IMR-90 (cell line): ENCODE data around the gene AOX1. TPM values are rescaled to one million over a fixed set of nuclear protein-coding genes. Genes with fewer than 3 reads are reported as not detected.

Experiments used
- ATAC-seq: fragments of 200-7000 bp; cut with Tn5 transposase; 2 replicates; pipeline ENCODE4 v1.9.1; 2020; ENCODE audit warnings: low read depth, mild to moderate bottlenecking, moderate library complexity
- BruUV-seq: library from RNA; stranded (reverse); fragments of 400-500 nt; replicated peaks from 2 replicates; lab custom pipeline; 2021; lab: Mats Ljungman, UMichigan
- CTCF ChIA-PET: fragments of 300-600 bp; formaldehyde crosslinking; extraction: SDS; loops from one replicate; lab custom pipeline; 2021; ENCODE audit warnings: antibody characterized with exemption; lab: Yijun Ruan, JAX
- POLR2A ChIA-PET: fragments of 300-600 bp; sonication (Branson Sonifier 250); formaldehyde crosslinking; loops from one replicate; lab custom pipeline; 2022; ENCODE audit warnings: antibody characterized with exemption; ENCODE audit not compliant: unreplicated experiment; lab: Charles Lee
- DNase-seq: peaks from one replicate; pipeline ENCODE4 v3.0.0; 2013
- H2AFZ ChIP-seq: replicated peaks from 2 replicates; pipeline ENCODE3; 2013; ENCODE audit warnings: low read length, mild to moderate bottlenecking; ENCODE audit not compliant: poor library complexity
- H2AK5ac ChIP-seq: 2 replicates; pipeline ENCODE4 v1.6.1; 2013; ENCODE audit warnings: low read depth, low read length, inconsistent platforms
- H2AK9ac ChIP-seq: replicated peaks from 2 replicates; pipeline ENCODE3; 2013; ENCODE audit warnings: mild to moderate bottlenecking, low read depth, low read length, moderate library complexity; ENCODE audit not compliant: poor library complexity
- H2BK120ac ChIP-seq: 2 replicates; pipeline ENCODE4 v1.6.1; 2013; ENCODE audit warnings: low read depth, low read length, inconsistent platforms
- H2BK15ac ChIP-seq: 3 replicates; pipeline ENCODE4 v1.6.1; 2013; ENCODE audit warnings: low read depth, low read length, inconsistent platforms
- H2BK20ac ChIP-seq: 2 replicates; pipeline ENCODE4 v1.6.1; 2013; ENCODE audit warnings: low read depth, mild to moderate bottlenecking, inconsistent platforms, low read length, moderate library complexity
- H2BK5ac ChIP-seq: 2 replicates; pipeline ENCODE4 v1.6.1; 2013; ENCODE audit warnings: mild to moderate bottlenecking, low read depth, low read length, inconsistent platforms; ENCODE audit not compliant: poor library complexity, severe bottlenecking
- H3K14ac ChIP-seq: replicated peaks from 2 replicates; pipeline ENCODE4 v1.6.1; 2013; ENCODE audit warnings: low read depth, low read length, inconsistent platforms
- H3K18ac ChIP-seq: 2 replicates; pipeline ENCODE4 v1.6.1; 2013; ENCODE audit warnings: low read depth, low read length, control low read depth
- H3K23ac ChIP-seq: 2 replicates; pipeline ENCODE4 v1.6.1; 2013; ENCODE audit warnings: low read depth, low read length, inconsistent platforms
- H3K27ac ChIP-seq: 2 replicates; pipeline ENCODE4 v1.5.1; 2013; ENCODE audit warnings: mild to moderate bottlenecking, control low read depth, low read length; ENCODE audit not compliant: insufficient read depth
- H3K27me3 ChIP-seq: 2 replicates; pipeline ENCODE4 v1.6.1; 2013; ENCODE audit warnings: low read length; ENCODE audit not compliant: control insufficient read depth, insufficient read depth
- H3K36me3 ChIP-seq: 2 replicates; pipeline ENCODE4 v1.6.1; 2013; ENCODE audit warnings: low read length, mixed read lengths; ENCODE audit not compliant: control insufficient read depth, insufficient read depth
- H3K4ac ChIP-seq: 2 replicates; pipeline ENCODE4 v1.6.1; 2013; ENCODE audit warnings: low read depth, low read length, inconsistent platforms
- H3K4me1 ChIP-seq: 2 replicates; pipeline ENCODE4 v1.6.1; 2013; ENCODE audit warnings: low read length, mixed read lengths; ENCODE audit not compliant: control insufficient read depth, insufficient read depth
- H3K4me2 ChIP-seq: 2 replicates; pipeline ENCODE4 v1.6.1; 2013; ENCODE audit warnings: low read depth, mild to moderate bottlenecking, control low read depth, low read length, moderate library complexity
- H3K4me3 ChIP-seq: 2 replicates; pipeline ENCODE4 v1.5.1; 2013; ENCODE audit warnings: low read depth, mild to moderate bottlenecking, control low read depth, low read length, moderate library complexity; ENCODE audit not compliant: insufficient read depth
- H3K56ac ChIP-seq: 2 replicates; pipeline ENCODE4 v1.6.1; 2013; ENCODE audit warnings: low read length, inconsistent platforms; ENCODE audit not compliant: insufficient read depth; ENCODE audit errors: extremely low read depth
- H3K79me1 ChIP-seq, 2 experiments: 2 replicates each; pipeline ENCODE4 v1.6.1; 2013; ENCODE audit warnings: low read length in 2 of 2, inconsistent platforms in 1 of 2, low read depth in 1 of 2
- H3K9ac ChIP-seq: 2 replicates; pipeline ENCODE4 v1.6.1; 2013; ENCODE audit warnings: low read depth, low read length, control low read depth
- H3K9me1 ChIP-seq: 2 replicates; pipeline ENCODE4 v1.6.1; 2013; ENCODE audit warnings: low read length, inconsistent platforms; ENCODE audit not compliant: insufficient read depth
- H3K9me3 ChIP-seq: 2 replicates; pipeline ENCODE4 v1.6.1; 2013; ENCODE audit warnings: low read length; ENCODE audit not compliant: control insufficient read depth, insufficient read depth
- H4K20me1 ChIP-seq: 2 replicates; pipeline ENCODE4 v1.6.1; 2013; ENCODE audit warnings: low read length, inconsistent platforms; ENCODE audit not compliant: insufficient read depth
- H4K5ac ChIP-seq: 2 replicates; pipeline ENCODE4 v1.6.1; 2013; ENCODE audit warnings: mild to moderate bottlenecking, low read depth, low read length, control low read depth
- H4K8ac ChIP-seq, 2 experiments: 2 replicates each; pipeline ENCODE4 v1.6.1; 2013; ENCODE audit warnings: low read depth in 2 of 2, low read length in 2 of 2, control low read depth in 1 of 2, inconsistent platforms in 1 of 2
- H4K91ac ChIP-seq: 2 replicates; pipeline ENCODE4 v1.6.1; 2013; ENCODE audit warnings: low read depth, low read length, inconsistent platforms; ENCODE audit not compliant: insufficient read depth
- BHLHE40 ChIP-seq: fragments of 150-350 bp; IDR thresholded peaks from 2 replicates; pipeline ENCODE4 v1.6.1; 2016; ENCODE audit warnings: mild to moderate bottlenecking, low read depth, low read length
- CEBPB ChIP-seq: IDR thresholded peaks from 2 replicates; pipeline ENCODE4 v1.6.1; 2012; ENCODE audit warnings: low read depth, low read length, improper control_type of control experiment
- CHD1 ChIP-seq: IDR thresholded peaks from 2 replicates; pipeline ENCODE4 v1.6.1; 2012; ENCODE audit warnings: low read depth, low read length, improper control_type of control experiment
- FOS ChIP-seq: fragments of 150-350 bp; IDR thresholded peaks from 2 replicates; pipeline ENCODE4 v1.6.1; 2016; ENCODE audit warnings: low read depth, low read length
- MAFK ChIP-seq: IDR thresholded peaks from 2 replicates; pipeline ENCODE4 v1.6.1; 2012; ENCODE audit warnings: low read depth, low read length, improper control_type of control experiment
- MAZ ChIP-seq: IDR thresholded peaks from 2 replicates; pipeline ENCODE4 v1.6.1; 2012; ENCODE audit warnings: low read depth, mild to moderate bottlenecking, low read length, improper control_type of control experiment, moderate library complexity, borderline replicate concordance
- MXI1 ChIP-seq: IDR thresholded peaks from 2 replicates; pipeline ENCODE4 v1.6.1; 2012; ENCODE audit warnings: low read depth, mild to moderate bottlenecking, low read length, moderate library complexity, borderline replicate concordance
- NFE2L2 ChIP-seq: fragments of 150-350 bp; IDR thresholded peaks from 2 replicates; pipeline ENCODE4 v1.6.1; 2016; ENCODE audit warnings: low read depth, mild to moderate bottlenecking, low read length
- POLR2A ChIP-seq: IDR thresholded peaks from 2 replicates; pipeline ENCODE4 v1.6.1; 2012; ENCODE audit warnings: mild to moderate bottlenecking, low read depth, low read length
- RAD21 ChIP-seq: IDR thresholded peaks from 2 replicates; pipeline ENCODE4 v1.6.1; 2012; ENCODE audit warnings: low read length, improper control_type of control experiment
- RCOR1 ChIP-seq: IDR thresholded peaks from 2 replicates; pipeline ENCODE4 v1.6.1; 2012; ENCODE audit warnings: mild to moderate bottlenecking, low read length, improper control_type of control experiment; ENCODE audit not compliant: insufficient replicate concordance
- RFX5 ChIP-seq: IDR thresholded peaks from 2 replicates; pipeline ENCODE4 v1.8.0; 2012; ENCODE audit warnings: low read depth, mild to moderate bottlenecking, low read length, moderate library complexity
- SMC3 ChIP-seq: fragments of 150-350 bp; IDR thresholded peaks from 2 replicates; pipeline ENCODE4 v1.6.1; 2016; ENCODE audit warnings: low read depth, mild to moderate bottlenecking, antibody characterized with exemption, low read length, moderate library complexity
- WGBS, 2 experiments: methylation state at CpG; one replicate each; pipeline versions ENCODE4 v1.1.5 to v1.1.7; 2013; ENCODE audit warnings: missing lambda C conversion rate in 2 of 2; ENCODE audit not compliant: insufficient read length in 1 of 2; ENCODE audit errors: extremely low coverage in 2 of 2; 5-methylcytosine and 5-hydroxymethylcytosine counted together
- dilution Hi-C: fragments of 300-500 bp; cut with HindIII; formaldehyde crosslinking; loops from one replicate; pipeline ENCODE4 v1.14.3; 2018; ENCODE audit warnings: low sequenced_read_pairs; ENCODE audit not compliant: unreplicated experiment
- in situ Hi-C: fragments of 300-500 bp; cut with MboI; formaldehyde crosslinking; loops from 3 replicates; pipeline ENCODE4 v1.14.3; 2019; ENCODE audit warnings: low sequenced_read_pairs, inconsistent platforms, mixed read lengths
- intact Hi-C: fragments of 100-400 bp; cut with micrococcal nuclease; formaldehyde crosslinking; loops from 2 replicates; pipeline ENCODE4 v1.10.0; 2022
- polyA plus RNA-seq, 3 experiments: library from polyadenylated mRNA; depleted of rRNA; stranded (reverse); fragments of >200 nt; gene quantifications; 2 replicates each; pipeline ENCODE4 v1.2.3, GENCODE V29; 2012; ENCODE audit warnings: low replicate concordance in 1 of 3
- total RNA-seq: library from RNA; depleted of rRNA; stranded (reverse); fragments of >200 nt; gene quantifications from 2 replicates; pipeline ENCODE4 v1.2.3, GENCODE V29; 2012
- TF ChIP-seq, protein P1 (sequence below): conservative IDR thresholded peaks from 2 replicates; pipeline ENCODE4 v1.5.1; 2012; ENCODE audit warnings: mild to moderate bottlenecking, low read depth, low read length, improper control_type of control experiment
- TF ChIP-seq, protein P2 (sequence below): fragments of 150-350 bp; IDR thresholded peaks from 2 replicates; pipeline ENCODE4 v1.6.1; 2016; ENCODE audit warnings: low read depth, mild to moderate bottlenecking, low read length, moderate library complexity, borderline replicate concordance
- TF ChIP-seq, protein P3 (sequence below): fragments of 150-350 bp; IDR thresholded peaks from 2 replicates; pipeline ENCODE4 v1.6.1; 2017; ENCODE audit warnings: mild to moderate bottlenecking, antibody characterized with exemption, low read length, low read depth

The AOX1 gene
- total and polyA plus RNA-seq, 2 of the 4 experiments (the other 2 are of a cell fraction): 21.7 to 59.9 TPM

DNA sequence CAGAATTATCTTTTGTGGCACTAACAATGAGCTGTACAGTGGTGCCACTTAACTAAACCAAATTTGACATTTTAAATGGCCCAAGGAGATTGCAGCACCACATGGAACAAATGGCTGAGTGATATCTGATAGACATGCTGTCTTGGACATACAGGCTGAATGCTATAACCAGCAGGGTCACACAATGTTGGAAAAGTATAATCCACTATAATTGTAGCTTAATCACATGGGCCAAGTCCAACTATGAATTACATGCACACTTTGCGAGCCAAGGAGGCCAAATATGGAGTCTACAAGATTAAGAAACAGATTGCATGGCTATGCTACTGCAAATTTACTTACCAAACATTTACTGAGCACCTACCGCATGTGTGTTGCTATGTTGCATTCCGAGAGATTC lies 69.0 kb downstream of the AOX1 start:
- H3K9me1 ChIP-seq: no peaks in the 10 kb centered on the region
- 100% methylated on average over 1 of the region's 3 CpGs; no CpG with 5 or more reads in 1 of the 2 experiments for WGBS, 2 experiments
- H2AFZ ChIP-seq: no peak overlapping the region
- no peak overlapping the region for H2AK9ac ChIP-seq
- ATAC-seq (no peak), DNase-seq (no peak)
- no peaks in the 10 kb centered on the region for H3K36me3 ChIP-seq
- H3K18ac ChIP-seq: no peak overlapping the region
- no peaks in the 10 kb centered on the region for H3K79me1 ChIP-seq
- BruUV-seq: no TSS peak
- dilution Hi-C loops (no loop called here), intact Hi-C loops (no loop called here), in situ Hi-C loops (no loop called here)
- H3K27ac ChIP-seq: no peak overlapping the region
- H3K4me3 ChIP-seq: no peak overlapping the region
- no peaks in the 10 kb centered on the region for H4K20me1 ChIP-seq
- POLR2A ChIA-PET: no interaction called here
- no peak overlapping the region for H3K9ac ChIP-seq
- H3K4me2 ChIP-seq: no peak overlapping the region
- no peak overlapping the region for H4K91ac ChIP-seq
- H3K4ac ChIP-seq: no peak overlapping the region
- no peak overlapping the region for H4K5ac ChIP-seq
- no peak overlapping the region for H2BK20ac ChIP-seq
- TF ChIP-seq MAFK: no peak
- TF ChIP-seq MAZ: no peak
- no peak for TF ChIP-seq RCOR1
- no peak for TF ChIP-seq SMC3
- no peak for TF ChIP-seq RFX5
- TF ChIP-seq, protein P1, sequence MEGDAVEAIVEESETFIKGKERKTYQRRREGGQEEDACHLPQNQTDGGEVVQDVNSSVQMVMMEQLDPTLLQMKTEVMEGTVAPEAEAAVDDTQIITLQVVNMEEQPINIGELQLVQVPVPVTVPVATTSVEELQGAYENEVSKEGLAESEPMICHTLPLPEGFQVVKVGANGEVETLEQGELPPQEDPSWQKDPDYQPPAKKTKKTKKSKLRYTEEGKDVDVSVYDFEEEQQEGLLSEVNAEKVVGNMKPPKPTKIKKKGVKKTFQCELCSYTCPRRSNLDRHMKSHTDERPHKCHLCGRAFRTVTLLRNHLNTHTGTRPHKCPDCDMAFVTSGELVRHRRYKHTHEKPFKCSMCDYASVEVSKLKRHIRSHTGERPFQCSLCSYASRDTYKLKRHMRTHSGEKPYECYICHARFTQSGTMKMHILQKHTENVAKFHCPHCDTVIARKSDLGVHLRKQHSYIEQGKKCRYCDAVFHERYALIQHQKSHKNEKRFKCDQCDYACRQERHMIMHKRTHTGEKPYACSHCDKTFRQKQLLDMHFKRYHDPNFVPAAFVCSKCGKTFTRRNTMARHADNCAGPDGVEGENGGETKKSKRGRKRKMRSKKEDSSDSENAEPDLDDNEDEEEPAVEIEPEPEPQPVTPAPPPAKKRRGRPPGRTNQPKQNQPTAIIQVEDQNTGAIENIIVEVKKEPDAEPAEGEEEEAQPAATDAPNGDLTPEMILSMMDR: no peak
- TF ChIP-seq, protein P2, sequence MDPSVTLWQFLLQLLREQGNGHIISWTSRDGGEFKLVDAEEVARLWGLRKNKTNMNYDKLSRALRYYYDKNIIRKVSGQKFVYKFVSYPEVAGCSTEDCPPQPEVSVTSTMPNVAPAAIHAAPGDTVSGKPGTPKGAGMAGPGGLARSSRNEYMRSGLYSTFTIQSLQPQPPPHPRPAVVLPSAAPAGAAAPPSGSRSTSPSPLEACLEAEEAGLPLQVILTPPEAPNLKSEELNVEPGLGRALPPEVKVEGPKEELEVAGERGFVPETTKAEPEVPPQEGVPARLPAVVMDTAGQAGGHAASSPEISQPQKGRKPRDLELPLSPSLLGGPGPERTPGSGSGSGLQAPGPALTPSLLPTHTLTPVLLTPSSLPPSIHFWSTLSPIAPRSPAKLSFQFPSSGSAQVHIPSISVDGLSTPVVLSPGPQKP: no peak
- TF ChIP-seq POLR2A: no peak
- no peak for TF ChIP-seq BHLHE40
- TF ChIP-seq RAD21: no peak
- no peak for TF ChIP-seq NFE2L2
- TF ChIP-seq, protein P3, sequence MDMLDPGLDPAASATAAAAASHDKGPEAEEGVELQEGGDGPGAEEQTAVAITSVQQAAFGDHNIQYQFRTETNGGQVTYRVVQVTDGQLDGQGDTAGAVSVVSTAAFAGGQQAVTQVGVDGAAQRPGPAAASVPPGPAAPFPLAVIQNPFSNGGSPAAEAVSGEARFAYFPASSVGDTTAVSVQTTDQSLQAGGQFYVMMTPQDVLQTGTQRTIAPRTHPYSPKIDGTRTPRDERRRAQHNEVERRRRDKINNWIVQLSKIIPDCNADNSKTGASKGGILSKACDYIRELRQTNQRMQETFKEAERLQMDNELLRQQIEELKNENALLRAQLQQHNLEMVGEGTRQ: no peak
- TF ChIP-seq CEBPB: no peak
- TF ChIP-seq FOS: no peak
- no peak for TF ChIP-seq CHD1
- TF ChIP-seq MXI1: no peak
- no peak overlapping the region for H3K23ac ChIP-seq
- H3K14ac ChIP-seq: no peak overlapping the region
- H2BK120ac ChIP-seq: no peak overlapping the region
- H2BK5ac ChIP-seq: no peak overlapping the region
- no peaks in the 10 kb centered on the region for H3K27me3 ChIP-seq
- no peak overlapping the region for H2BK15ac ChIP-seq
- no peak overlapping the region for H2AK5ac ChIP-seq
- CTCF ChIA-PET: no interaction called here
- no peak overlapping the region for H4K8ac ChIP-seq
- peaks cover 9% of the 10 kb centered on the region for H3K4me1 ChIP-seq
- H3K9me3 ChIP-seq: no peaks in the 10 kb centered on the region
- H3K56ac ChIP-seq: no peak overlapping the region
